ENCODE measurements around the gene CTBP2. TPM values are rescaled to one million over a fixed set of nuclear protein-coding genes. Genes with fewer than 3 reads are reported as not detected.

The CTBP2 gene
- polyA plus RNA-seq, 1 donor (not counting 4 experiments of a cell fraction or from before 2014, with no cell fraction given) = 76.0 TPM

GRCh38 chr10:125118011-125118611 is 42.3 kb downstream of the CTBP2 start:
- Histone ChIP-seq H3K4me3 (ENCODE audit: control insufficient read depth in 2 of 3, extremely low read depth in 1 of 3, insufficient read depth in 2 of 3, low read depth in 1 of 3, low read length in 3 of 3) (no peak overlapping the region), H3K27me3 (ENCODE audit: control insufficient read depth, extremely low read depth, insufficient read depth, low read length) (no peaks in the 10 kb centered on the region), H2AFZ (ENCODE audit: control insufficient read depth, low read length) (no peak overlapping the region), H3K9me3 (ENCODE audit: control insufficient read depth, low read depth, low read length) (no peaks in the 10 kb centered on the region), H3K27ac (ENCODE audit: control insufficient read depth, insufficient read depth, low read length) (no peak overlapping the region), H3K9me1 (ENCODE audit: control insufficient read depth, extremely low read depth, insufficient read depth, low read length) (peaks cover 4% of the 10 kb centered on the region), H3K4me1 (ENCODE audit: control insufficient read depth, extremely low read depth, insufficient read depth, low read length) (peaks cover 26% of the 10 kb centered on the region), H3K4me2 (ENCODE audit: control insufficient read depth, extremely low read depth, insufficient read depth, low read depth, low read length) (no peak overlapping the region), H3K9ac (ENCODE audit: control insufficient read depth, extremely low read depth, insufficient read depth, low read length) (peak overlapping the region; percentile 8), H3K79me2 (ENCODE audit: control insufficient read depth, insufficient read depth, low read length) (peaks cover 99% of the 10 kb centered on the region), H4K20me1 (ENCODE audit: control insufficient read depth, extremely low read depth, insufficient read depth, low read length) (peaks cover 36% of the 10 kb centered on the region), H3K36me3 (ENCODE audit: control insufficient read depth in 2 of 2, extremely low read depth in 1 of 2, insufficient read depth in 2 of 2, low read length in 2 of 2) (peaks cover 12 to 13% of the 10 kb centered on the region in 2 experiments)
- no peak for FAIRE-seq
- TF ChIP-seq EZH2 (IDR thresholded peaks at IDR 0.05; ENCODE audit: low read length) (no peak), CTCF (optimal IDR thresholded peaks at IDR 0.05 in 1 of 3, IDR thresholded peaks at IDR 0.05 in 1 of 3, conservative IDR thresholded peaks at IDR 0.05 in 1 of 3; ENCODE audit: extremely low read depth in 1 of 3, insufficient read depth in 2 of 3, low read length in 3 of 3) (no peak)
- dilution Hi-C loops (cut with MboI; ENCODE audit: extremely low pct_ligation_motif_present, low sequenced_read_pairs) = no loop called here
- DNase-seq (ENCODE audit: low read depth, low spot score) = no peak

DNA sequence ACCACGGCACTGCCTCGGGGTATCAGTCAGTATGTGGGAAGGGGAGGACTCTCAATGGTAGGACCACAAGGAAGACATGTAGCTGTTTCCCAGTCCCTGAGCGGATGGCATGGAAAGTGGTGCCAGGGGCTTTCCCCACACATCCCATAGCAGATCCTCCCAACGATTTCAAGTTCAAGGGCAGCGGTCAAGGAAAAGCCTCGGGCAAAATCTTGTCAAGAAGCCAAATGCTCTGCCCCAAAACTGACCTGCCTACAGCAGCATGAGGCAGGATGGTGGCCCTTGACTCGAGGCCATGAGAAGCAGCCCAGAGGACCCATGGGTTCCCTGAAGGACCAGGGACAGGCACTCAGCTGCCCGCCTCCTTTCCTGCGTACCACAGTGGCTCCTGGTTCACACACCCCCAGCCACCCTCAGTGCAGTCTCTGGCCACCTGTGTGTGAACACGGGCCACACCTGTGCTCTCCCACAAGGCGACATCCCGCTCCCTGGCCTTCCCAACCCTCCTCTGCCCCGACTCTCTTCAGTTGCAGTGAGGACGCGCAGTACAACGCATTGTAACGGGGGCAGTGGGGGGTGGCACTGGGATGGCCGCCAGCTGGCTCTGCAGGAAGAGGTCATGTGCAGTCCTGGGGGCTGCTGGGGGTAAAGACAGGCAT is 43.6 kb downstream of the CTBP2 start:
- H3K4me3 ChIP-seq (ENCODE audit: control insufficient read depth in 2 of 3, extremely low read depth in 1 of 3, insufficient read depth in 2 of 3, low read depth in 1 of 3, low read length in 3 of 3) = no peak overlapping the region
- H3K9ac ChIP-seq (ENCODE audit: control insufficient read depth, extremely low read depth, insufficient read depth, low read length) = no peak overlapping the region
- H3K4me1 ChIP-seq (ENCODE audit: control insufficient read depth, extremely low read depth, insufficient read depth, low read length) = peaks cover 15% of the 10 kb centered on the region
- H3K9me3 ChIP-seq (ENCODE audit: control insufficient read depth, low read depth, low read length) = no peaks in the 10 kb centered on the region
- H2AFZ ChIP-seq (ENCODE audit: control insufficient read depth, low read length) = no peak overlapping the region
- dilution Hi-C loops (cut with MboI; ENCODE audit: extremely low pct_ligation_motif_present, low sequenced_read_pairs) = no loop called here
- H3K27ac ChIP-seq (ENCODE audit: control insufficient read depth, insufficient read depth, low read length) = no peak overlapping the region
- H3K79me2 ChIP-seq (ENCODE audit: control insufficient read depth, insufficient read depth, low read length) = peaks cover 99% of the 10 kb centered on the region
- H3K4me2 ChIP-seq (ENCODE audit: control insufficient read depth, extremely low read depth, insufficient read depth, low read depth, low read length) = no peak overlapping the region
- H3K27me3 ChIP-seq (ENCODE audit: control insufficient read depth, extremely low read depth, insufficient read depth, low read length) = no peaks in the 10 kb centered on the region
- no peak for FAIRE-seq
- peaks cover 4% of the 10 kb centered on the region for H3K9me1 ChIP-seq (ENCODE audit: control insufficient read depth, extremely low read depth, insufficient read depth, low read length)
- H4K20me1 ChIP-seq (ENCODE audit: control insufficient read depth, extremely low read depth, insufficient read depth, low read length) = peaks cover 43% of the 10 kb centered on the region
- DNase-seq (ENCODE audit: low read depth, low spot score) = no peak
- peaks cover 9 to 15% of the 10 kb centered on the region in 2 experiments for H3K36me3 ChIP-seq (ENCODE audit: control insufficient read depth in 2 of 2, extremely low read depth in 1 of 2, insufficient read depth in 2 of 2, low read length in 2 of 2)
- TF ChIP-seq EZH2 (IDR thresholded peaks at IDR 0.05; ENCODE audit: low read length) (no peak), CTCF (optimal IDR thresholded peaks at IDR 0.05 in 1 of 3, IDR thresholded peaks at IDR 0.05 in 1 of 3, conservative IDR thresholded peaks at IDR 0.05 in 1 of 3; ENCODE audit: extremely low read depth in 1 of 3, insufficient read depth in 2 of 3, low read length in 3 of 3) (no peak)

All from keratinocyte (primary cell).